ENCODE data around the gene PEMT. TPM values are rescaled to one million over a fixed set of nuclear protein-coding genes. Genes with fewer than 3 reads are reported as not detected.

PEMT gene
- total RNA-seq, 3 donors from 2014 or later (not counting 1 experiment from before 2014, with no cell fraction given): 10.3 to 13.6 (median 12.6) TPM

DNA sequence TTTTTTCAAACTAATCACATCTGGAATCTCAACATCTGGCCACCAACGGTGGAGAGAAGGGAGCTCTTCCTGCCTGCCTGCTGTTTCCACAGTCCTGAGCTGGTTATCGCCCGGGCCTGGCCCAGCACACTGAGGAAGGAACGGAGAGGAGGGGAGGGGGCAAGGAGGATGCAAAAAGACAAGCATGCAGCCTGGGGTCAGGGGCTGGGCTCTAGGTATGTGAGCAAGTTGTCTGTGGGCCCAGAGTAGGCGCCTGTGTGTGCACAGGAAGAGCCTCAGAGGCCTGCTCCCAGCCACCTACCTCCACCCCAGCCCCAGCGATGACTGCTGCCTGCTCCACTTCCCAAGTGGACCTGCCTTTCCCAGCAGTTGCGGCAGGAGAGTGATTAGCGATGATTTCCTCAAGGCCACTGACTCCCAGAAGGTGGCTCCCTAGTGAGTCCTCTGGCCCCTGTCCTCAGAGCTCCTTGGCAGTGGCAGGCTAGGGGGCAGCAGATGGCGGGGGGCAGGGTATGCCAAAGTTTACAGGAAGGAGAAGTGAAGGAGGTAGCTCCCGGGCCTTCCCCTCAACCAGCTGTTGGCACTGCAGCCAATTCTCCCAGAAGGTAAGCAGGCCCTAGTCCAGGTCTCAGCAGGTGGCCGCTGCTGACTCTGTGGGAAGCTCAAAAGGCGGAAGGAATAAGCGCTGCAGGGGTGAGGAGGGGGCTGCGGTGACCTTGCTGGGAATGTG is 68.3 kb downstream of the PEMT start:
- no peaks in the 10 kb centered on the region for H3K9me3 ChIP-seq (ENCODE audit: control insufficient read depth, insufficient read depth, low read length)
- H3K36me3 Mint-ChIP-seq: no peaks in the 10 kb centered on the region
- no peak overlapping the region for H3K27ac ChIP-seq (ENCODE audit: low read length)
- H3K27me3 Mint-ChIP-seq (ENCODE audit: low read depth in 2 of 2): no peaks in the 10 kb centered on the region
- 68% methylated on average over 14 of the region's 14 CpGs for WGBS (ENCODE audit: insufficient coverage)
- no peak overlapping the region for H3K4me3 Mint-ChIP-seq
- H3K4me3 ChIP-seq (ENCODE audit: low read length): no peak overlapping the region
- no peaks in the 10 kb centered on the region for H3K36me3 ChIP-seq (ENCODE audit: control insufficient read depth, insufficient read depth, low read length)
- peaks cover 0 to 5% of the 10 kb centered on the region in 2 donors for H3K4me1 Mint-ChIP-seq
- intact Hi-C loops (cut with micrococcal nuclease): no loop called here
- TF ChIP-seq, protein P1, sequence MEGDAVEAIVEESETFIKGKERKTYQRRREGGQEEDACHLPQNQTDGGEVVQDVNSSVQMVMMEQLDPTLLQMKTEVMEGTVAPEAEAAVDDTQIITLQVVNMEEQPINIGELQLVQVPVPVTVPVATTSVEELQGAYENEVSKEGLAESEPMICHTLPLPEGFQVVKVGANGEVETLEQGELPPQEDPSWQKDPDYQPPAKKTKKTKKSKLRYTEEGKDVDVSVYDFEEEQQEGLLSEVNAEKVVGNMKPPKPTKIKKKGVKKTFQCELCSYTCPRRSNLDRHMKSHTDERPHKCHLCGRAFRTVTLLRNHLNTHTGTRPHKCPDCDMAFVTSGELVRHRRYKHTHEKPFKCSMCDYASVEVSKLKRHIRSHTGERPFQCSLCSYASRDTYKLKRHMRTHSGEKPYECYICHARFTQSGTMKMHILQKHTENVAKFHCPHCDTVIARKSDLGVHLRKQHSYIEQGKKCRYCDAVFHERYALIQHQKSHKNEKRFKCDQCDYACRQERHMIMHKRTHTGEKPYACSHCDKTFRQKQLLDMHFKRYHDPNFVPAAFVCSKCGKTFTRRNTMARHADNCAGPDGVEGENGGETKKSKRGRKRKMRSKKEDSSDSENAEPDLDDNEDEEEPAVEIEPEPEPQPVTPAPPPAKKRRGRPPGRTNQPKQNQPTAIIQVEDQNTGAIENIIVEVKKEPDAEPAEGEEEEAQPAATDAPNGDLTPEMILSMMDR (IDR thresholded peaks at IDR 0.05): no peak
- DNase-seq: no peak
- H3K27me3 ChIP-seq (ENCODE audit: control insufficient read depth, insufficient read depth, low read length): no peaks in the 10 kb centered on the region
- no peak for ATAC-seq
- no peaks in the 10 kb centered on the region for H3K9me3 Mint-ChIP-seq
- H3K27ac Mint-ChIP-seq: no peak overlapping the region
- H3K4me1 ChIP-seq (ENCODE audit: control insufficient read depth, insufficient read depth, low read length): no peaks in the 10 kb centered on the region

DNA sequence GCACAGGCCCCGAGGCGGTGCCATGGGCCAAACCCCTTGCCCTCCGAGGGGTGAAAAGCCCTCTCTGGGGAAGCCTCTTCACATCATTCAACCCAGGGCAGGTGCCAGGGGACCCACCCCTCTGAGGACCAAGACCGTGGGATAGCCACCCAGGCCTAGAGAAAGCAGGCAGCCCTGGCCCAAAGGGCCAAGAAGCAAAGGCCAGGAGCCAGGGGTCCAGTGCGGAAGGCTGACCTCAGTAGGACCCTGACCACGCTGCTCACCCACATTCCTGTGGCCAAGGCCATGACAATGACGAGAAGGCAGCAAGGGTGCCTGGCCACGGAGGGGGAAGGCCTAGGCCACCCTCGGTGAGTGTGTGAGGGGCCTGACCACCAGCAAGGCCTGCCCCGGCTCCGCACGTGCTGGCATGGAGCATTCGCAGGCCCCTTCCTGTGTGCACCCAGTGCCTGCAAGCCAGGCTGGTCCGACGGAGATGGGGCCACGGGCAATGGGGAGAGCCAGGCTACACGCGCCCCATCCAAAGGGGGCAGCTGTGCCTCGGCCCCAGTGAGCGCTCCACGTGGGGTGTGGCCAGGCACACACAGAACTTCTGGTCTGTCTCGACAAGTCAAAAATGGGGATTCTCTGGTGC is 70.8 kb downstream of the PEMT start:
- DNase-seq: no peak
- Histone ChIP-seq H3K4me3 (ENCODE audit: low read length) (no peak overlapping the region), H3K27ac (ENCODE audit: low read length) (no peak overlapping the region), H3K36me3 (ENCODE audit: control insufficient read depth, insufficient read depth, low read length) (no peaks in the 10 kb centered on the region), H3K9me3 (ENCODE audit: control insufficient read depth, insufficient read depth, low read length) (no peaks in the 10 kb centered on the region), H3K4me1 (ENCODE audit: control insufficient read depth, insufficient read depth, low read length) (no peaks in the 10 kb centered on the region), H3K27me3 (ENCODE audit: control insufficient read depth, insufficient read depth, low read length) (no peaks in the 10 kb centered on the region)
- Mint-ChIP-seq H3K4me3 (no peak overlapping the region), H3K36me3 (no peaks in the 10 kb centered on the region), H3K9me3 (no peaks in the 10 kb centered on the region), H3K27ac (no peak overlapping the region), H3K4me1 (peaks cover 0 to 5% of the 10 kb centered on the region in 2 donors), H3K27me3 (ENCODE audit: low read depth in 2 of 2) (no peaks in the 10 kb centered on the region)
- ATAC-seq: no peak
- 90% methylated on average over 22 of the region's 22 CpGs for WGBS (ENCODE audit: insufficient coverage)
- TF ChIP-seq, protein P1 (IDR thresholded peaks at IDR 0.05): no peak
- intact Hi-C loops (cut with micrococcal nuclease): no loop called here

DNA sequence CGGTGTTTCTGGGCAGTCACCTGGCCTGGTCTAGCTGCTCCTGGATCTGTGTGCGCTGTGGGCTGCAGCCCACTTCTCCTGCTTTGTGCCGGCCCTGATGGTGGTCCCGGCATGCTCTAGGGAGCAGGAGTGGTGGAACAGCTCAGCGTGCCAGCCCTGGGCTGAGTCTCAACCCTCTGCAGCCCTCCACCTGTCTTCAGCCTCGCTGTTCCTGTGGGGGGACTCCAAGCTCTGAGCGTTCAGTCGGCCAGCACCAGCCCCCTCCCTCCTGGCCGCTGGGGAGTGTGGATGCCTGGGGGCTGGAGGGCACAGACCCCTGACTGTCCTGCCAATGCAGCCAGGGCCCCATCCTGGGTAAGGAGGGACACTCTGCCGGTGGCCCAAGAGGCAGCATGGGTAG is 71.6 kb downstream of the PEMT start:
- Histone ChIP-seq H3K4me1 (ENCODE audit: control insufficient read depth, insufficient read depth, low read length) (no peaks in the 10 kb centered on the region), H3K4me3 (ENCODE audit: low read length) (no peak overlapping the region), H3K27me3 (ENCODE audit: control insufficient read depth, insufficient read depth, low read length) (no peaks in the 10 kb centered on the region), H3K9me3 (ENCODE audit: control insufficient read depth, insufficient read depth, low read length) (no peaks in the 10 kb centered on the region), H3K27ac (ENCODE audit: low read length) (no peak overlapping the region), H3K36me3 (ENCODE audit: control insufficient read depth, insufficient read depth, low read length) (no peaks in the 10 kb centered on the region)
- intact Hi-C loops (cut with micrococcal nuclease): no loop called here
- H3K4me1 Mint-ChIP-seq: no peaks in the 10 kb centered on the region
- no peaks in the 10 kb centered on the region for H3K9me3 Mint-ChIP-seq
- TF ChIP-seq, protein P1 (IDR thresholded peaks at IDR 0.05): no peak
- no peak overlapping the region for H3K4me3 Mint-ChIP-seq
- ATAC-seq (no peak), DNase-seq (no peak)
- H3K27me3 Mint-ChIP-seq (ENCODE audit: low read depth in 2 of 2): no peaks in the 10 kb centered on the region
- no peaks in the 10 kb centered on the region for H3K36me3 Mint-ChIP-seq
- 94% methylated on average over 10 of the region's 10 CpGs for WGBS (ENCODE audit: insufficient coverage)
- H3K27ac Mint-ChIP-seq: no peak overlapping the region

All from natural killer cell (primary cell).